SH-SY5Y (cell line): ENCODE data around the gene IFT88.

Experiments used
- GATA2 ChIP-seq: IDR thresholded peaks from 2 replicates; pipeline ENCODE4 v1.6.1; 2011; ENCODE audit warnings: mild to moderate bottlenecking, low read depth, low read length
- GATA3 ChIP-seq: IDR thresholded peaks from 2 replicates; pipeline ENCODE4 v1.6.1; 2011; ENCODE audit warnings: low read depth, mild to moderate bottlenecking, low read length, moderate library complexity

DNA sequence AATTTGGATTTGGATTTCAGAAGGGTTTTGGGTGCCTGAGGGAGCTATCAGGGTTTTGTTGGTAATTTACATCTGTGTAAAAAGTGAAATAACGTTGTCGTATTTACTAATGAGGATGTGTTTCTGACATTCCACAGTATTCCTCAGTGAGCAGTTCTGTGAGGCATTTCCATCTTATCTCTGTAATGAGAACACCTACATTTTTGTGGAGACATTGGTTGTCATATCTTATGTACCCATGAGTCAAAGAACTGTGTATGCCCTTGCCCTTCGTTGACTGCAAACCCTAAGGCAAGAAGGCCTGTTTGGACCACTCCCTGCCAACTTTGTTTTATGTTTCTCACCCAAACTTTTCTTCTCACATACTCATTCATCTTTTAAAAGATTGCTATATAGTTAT lies 122.3 kb downstream of the IFT88 start:
- TF ChIP-seq GATA2 (no peak), GATA3 (no peak)
